Prostate gland (tissue), 2 donors: Measurements from ENCODE around the gene PAFAH2. TPM values are rescaled to one million over a fixed set of nuclear protein-coding genes. Genes with fewer than 3 reads are reported as not detected.

ENCODE experiments used
- DNase-seq: peaks from one replicate; pipeline ENCODE4 v3.0.0-alpha.2; 2019; ENCODE audit warnings: low spot score
- H3K27ac ChIP-seq, 2 donors: fragments of 200-600 bp; sonication (generic); 2 replicates each; pipeline ENCODE4 v1.5.1; 2017 to 2019
- H3K27me3 ChIP-seq: fragments of 200-600 bp; sonication (generic); replicated peaks from 2 replicates; pipeline ENCODE4 v1.5.1; 2019; ENCODE audit not compliant: insufficient read depth
- H3K36me3 ChIP-seq, 2 donors: fragments of 200-600 bp; sonication (generic); 1 replicate in 1 of 2; 2 replicates in 1 of 2; pipeline versions ENCODE4 v1.5.1 to v1.8.1; 2017 to 2019
- H3K4me1 ChIP-seq: fragments of 200-600 bp; sonication (generic); replicated peaks from 2 replicates; pipeline ENCODE4 v1.5.1; 2019
- H3K4me3 ChIP-seq, 2 donors: fragments of 200-600 bp; sonication (generic); 2 replicates each; pipeline ENCODE4 v1.5.1; 2017 to 2019
- H3K9me3 ChIP-seq: fragments of 200-600 bp; sonication (generic); 2 replicates; pipeline ENCODE4 v1.5.1; 2017
- CTCF ChIP-seq, 4 experiments: fragments of 200-600 bp in 2 of 4; fragments of 450-650 bp in 2 of 4; sonication (generic) in 2 of 4; IDR thresholded peaks; 1 replicate in 3 of 4; 2 replicates in 1 of 4; pipeline ENCODE4 v1.5.1; 2016 to 2019; ENCODE audit warnings: antibody characterized with exemption in 4 of 4, mild to moderate bottlenecking in 2 of 4, moderate library complexity in 2 of 4
- POLR2A ChIP-seq: fragments of 450-650 bp; IDR thresholded peaks from one replicate; pipeline ENCODE4 v1.6.1; 2016; ENCODE audit warnings: antibody characterized with exemption, mild to moderate bottlenecking
- POLR2AphosphoS5 ChIP-seq: sonication (generic); formaldehyde crosslinking; IDR thresholded peaks from one replicate; pipeline ENCODE4 v1.6.1; 2017; ENCODE audit warnings: antibody characterized with exemption
- WGBS: methylation state at CpG from one replicate; pipeline ENCODE4 v1.1.5; 2018; 5-methylcytosine and 5-hydroxymethylcytosine counted together
- intact Hi-C: fragments of 100-400 bp; cut with DNase I; formaldehyde crosslinking; loops from one replicate; pipeline ENCODE4 v1.14.2; 2022
- total RNA-seq, 2 donors: library from RNA; depleted of rRNA; stranded (reverse); fragments of >200 nt; gene quantifications; one replicate each; pipeline ENCODE4 v1.1.0, GENCODE V29; 2016

Gene PAFAH2
- total RNA-seq, 2 donors from 2014 or later = 17.4 to 18.7 TPM

DNA sequence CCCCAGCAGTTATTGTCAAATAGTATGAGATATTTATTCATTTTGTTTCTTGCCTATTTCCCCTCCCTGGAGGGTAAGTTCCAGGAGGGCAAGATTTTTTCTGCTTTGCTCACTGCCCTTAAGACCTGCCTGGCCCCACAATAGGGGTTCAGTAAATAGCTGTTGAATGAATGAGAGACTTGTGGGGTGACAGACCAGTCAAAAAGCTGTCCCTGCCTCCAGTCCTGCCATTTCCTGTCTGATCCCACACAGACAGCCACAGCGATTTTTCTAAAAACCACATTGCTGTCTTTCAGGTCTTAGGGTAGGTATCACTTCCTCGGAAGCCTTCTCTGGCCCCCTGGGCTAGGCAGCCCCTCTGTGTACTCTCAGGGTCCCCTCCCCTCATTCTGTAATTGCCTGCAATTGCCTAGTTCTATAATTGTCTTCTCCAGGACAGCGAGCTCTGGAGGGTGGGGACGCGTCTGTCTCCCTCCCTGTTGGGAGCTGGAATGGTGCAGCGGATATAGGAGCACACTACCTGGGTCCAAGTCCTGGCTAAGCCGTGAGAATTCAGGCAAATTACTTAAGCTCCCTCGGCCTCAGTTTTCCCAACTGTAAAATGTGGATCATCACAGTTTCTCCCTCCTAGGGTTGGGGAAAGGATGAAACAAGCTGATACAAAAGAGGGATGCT is 21.9 kb upstream of the PAFAH2 start:
- intact Hi-C loops = no loop called here
- Histone ChIP-seq H3K9me3 (no peaks in the 10 kb centered on the region), H3K27me3 (no peaks in the 10 kb centered on the region), H3K27ac (no peak overlapping the region), H3K4me3 (no peak overlapping the region), H3K36me3 (no peaks in the 10 kb centered on the region), H3K4me1 (no peaks in the 10 kb centered on the region)
- TF ChIP-seq POLR2AphosphoS5 (no peak), POLR2A (no peak), CTCF (IDR thresholded peaks at IDR 0.05) (no peak)
- no peak for DNase-seq
- 63% methylated on average over 8 of the region's 8 CpGs for WGBS

DNA sequence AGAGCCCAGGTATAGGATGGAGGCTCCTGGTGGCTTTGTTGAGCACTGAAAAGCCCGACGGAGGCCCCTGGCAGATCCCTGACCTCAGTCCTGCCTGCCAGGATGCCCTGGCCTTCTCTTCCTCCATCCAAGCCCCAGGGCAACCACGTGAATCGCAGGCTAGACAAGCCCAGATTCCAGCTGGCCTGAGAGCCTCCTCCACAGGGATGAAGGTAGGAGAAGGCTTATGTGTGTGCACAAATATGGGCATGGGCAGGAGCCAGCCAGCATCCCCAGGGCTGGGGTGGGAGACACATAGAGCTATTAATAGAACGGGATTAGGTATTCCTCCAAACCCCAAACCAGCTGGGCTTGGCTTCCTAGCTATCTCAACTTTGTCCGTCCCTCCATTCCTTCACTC is 19.7 kb upstream of the PAFAH2 start:
- H3K36me3 ChIP-seq = no peaks in the 10 kb centered on the region
- intact Hi-C loops = no loop called here
- H3K27ac ChIP-seq = no peak overlapping the region
- TF ChIP-seq CTCF (IDR thresholded peaks at IDR 0.05) (no peak), POLR2AphosphoS5 (no peak), POLR2A (no peak)
- no peak overlapping the region for H3K4me3 ChIP-seq
- no peaks in the 10 kb centered on the region for H3K27me3 ChIP-seq
- no peak for DNase-seq
- 57% methylated on average over 6 of the region's 6 CpGs for WGBS
- H3K4me1 ChIP-seq = no peaks in the 10 kb centered on the region
- no peaks in the 10 kb centered on the region for H3K9me3 ChIP-seq

DNA sequence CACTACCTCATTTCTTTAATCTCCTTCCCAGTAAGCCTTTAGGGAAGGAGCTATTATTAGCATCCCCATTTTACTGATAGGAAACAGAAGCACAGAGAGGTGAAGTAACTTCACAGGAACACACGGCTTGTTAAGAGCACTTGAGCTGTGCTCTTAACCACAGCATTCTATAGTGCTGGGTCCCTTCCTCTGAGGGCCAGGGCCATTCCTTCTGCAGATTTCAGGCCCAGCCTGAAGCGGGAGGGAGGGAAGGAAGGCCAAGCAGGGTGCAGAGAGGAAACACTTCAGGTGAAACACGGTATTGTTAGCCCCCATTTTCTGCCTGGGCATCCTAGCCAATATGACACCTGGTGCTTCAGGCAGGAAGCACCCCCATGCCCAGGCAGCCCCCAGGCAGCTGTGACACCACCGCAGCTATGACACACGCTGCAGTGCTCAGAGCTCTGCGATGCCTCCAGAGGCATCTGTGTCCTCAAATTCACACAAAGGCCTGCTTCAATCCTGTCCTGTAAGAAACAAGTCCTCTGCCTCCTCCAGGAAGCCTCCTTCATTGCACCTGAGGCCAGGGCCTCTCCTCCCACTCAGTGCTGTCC is 19.2 kb upstream of the PAFAH2 start:
- intact Hi-C loops = no loop called here
- DNase-seq = no peak
- Histone ChIP-seq H3K4me1 (no peaks in the 10 kb centered on the region), H3K9me3 (no peaks in the 10 kb centered on the region), H3K27ac (no peak overlapping the region), H3K36me3 (no peaks in the 10 kb centered on the region), H3K4me3 (no peak overlapping the region), H3K27me3 (no peaks in the 10 kb centered on the region)
- 78% methylated on average over 6 of the region's 6 CpGs for WGBS
- TF ChIP-seq CTCF (IDR thresholded peaks at IDR 0.05) (no peak), POLR2A (no peak), POLR2AphosphoS5 (no peak)

DNA sequence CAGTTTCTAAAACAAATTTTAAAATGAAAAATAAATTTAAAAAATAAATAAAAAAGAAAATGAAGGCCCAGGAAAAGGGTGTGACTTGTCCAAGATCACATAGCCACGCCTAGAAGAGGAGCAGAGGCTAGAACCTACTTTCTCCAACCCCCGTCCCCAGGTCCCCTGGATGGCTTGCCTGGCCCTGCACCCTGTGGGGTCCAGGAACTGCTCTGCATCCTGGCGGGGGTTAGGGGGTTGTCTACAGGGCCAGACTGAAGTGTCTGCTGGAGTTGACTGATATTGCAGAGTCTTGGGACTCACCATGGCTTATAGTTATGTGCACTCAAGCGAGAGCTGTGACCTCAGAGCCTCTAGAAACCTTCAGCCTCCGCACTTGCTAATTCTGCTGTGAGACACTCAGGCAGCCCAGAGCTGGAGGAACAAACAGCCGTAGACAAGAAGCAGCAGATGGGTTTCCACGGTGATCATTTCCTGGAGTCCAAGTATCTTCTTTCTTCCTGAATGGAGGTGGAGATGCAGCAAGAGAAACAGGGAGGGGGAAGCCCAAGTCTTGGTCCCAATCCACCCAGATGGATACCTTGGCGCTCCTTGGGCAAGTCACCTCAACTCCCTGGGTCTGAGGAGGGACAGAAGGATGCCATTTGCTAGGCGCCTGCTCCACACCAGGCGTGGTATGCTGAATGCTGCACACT is 18.5 kb upstream of the PAFAH2 start:
- no peaks in the 10 kb centered on the region for H3K27me3 ChIP-seq
- no peak overlapping the region for H3K4me3 ChIP-seq
- H3K4me1 ChIP-seq = no peaks in the 10 kb centered on the region
- no peak for TF ChIP-seq POLR2A
- no peak for TF ChIP-seq POLR2AphosphoS5
- TF ChIP-seq CTCF (IDR thresholded peaks at IDR 0.05) = no peak
- DNase-seq = no peak
- intact Hi-C loops = no loop called here
- 82% methylated on average over 10 of the region's 10 CpGs for WGBS
- H3K27ac ChIP-seq = no peak overlapping the region
- no peaks in the 10 kb centered on the region for H3K36me3 ChIP-seq
- no peaks in the 10 kb centered on the region for H3K9me3 ChIP-seq
